K562 (cell line): Measurements from ENCODE around the gene CTDSPL2. TPM values are rescaled to one million over a fixed set of nuclear protein-coding genes. Genes with fewer than 3 reads are reported as not detected.

Experiments
- ETV1 ChIP-seq: fragments of 450-650 bp; conservative IDR thresholded peaks from 2 replicates; pipeline ENCODE4 v1.6.1; 2016; ENCODE audit warnings: missing genetic modification characterization, control low read depth, low read depth, missing compliant biosample characterization
- FOS ChIP-seq: IDR thresholded peaks from 3 replicates; pipeline ENCODE4 v1.6.1; 2011; ENCODE audit not compliant: insufficient read length; ENCODE audit errors: extremely low read depth
- FOXA1 ChIP-seq: fragments of 450-650 bp; IDR thresholded peaks from 2 replicates; pipeline ENCODE4 v1.6.1; 2016; ENCODE audit warnings: mild to moderate bottlenecking, borderline replicate concordance
- FOXK2 ChIP-seq, 2 experiments: fragments of 450-650 bp; IDR thresholded peaks in 1 of 2; conservative IDR thresholded peaks in 1 of 2; 2 replicates each; pipeline ENCODE4 v1.6.1; 2016; ENCODE audit warnings: low read depth in 2 of 2, mild to moderate bottlenecking in 1 of 2
- KDM1A ChIP-seq, 2 experiments: fragments of 450-650 bp; IDR thresholded peaks; 2 replicates each; pipeline ENCODE4 v1.6.1; 2016; ENCODE audit warnings: mild to moderate bottlenecking in 2 of 2
- MED1 ChIP-seq: sonication (generic); formaldehyde crosslinking; IDR thresholded peaks from 2 replicates; pipeline ENCODE4 v1.8.1; 2023; ENCODE audit warnings: missing genetic modification reagents, borderline replicate concordance
- MTA1 ChIP-seq: fragments of 450-650 bp; IDR thresholded peaks from 2 replicates; pipeline ENCODE4 v1.6.1; 2017; ENCODE audit warnings: borderline replicate concordance
- MXD1 ChIP-seq: fragments of 250-450 bp; sonication (Bioruptor Pico); IDR thresholded peaks from 2 replicates; pipeline ENCODE4 v1.8.0; 2021; ENCODE audit warnings: borderline replicate concordance, mild to moderate bottlenecking, moderate library complexity; ENCODE audit not compliant: poor library complexity, severe bottlenecking
- MYNN ChIP-seq, 2 experiments: sonication (generic); formaldehyde crosslinking in 1 of 2; IDR thresholded peaks; 2 replicates each; pipeline versions ENCODE4 v1.5.0 to v1.6.1; 2016 to 2020; ENCODE audit warnings: antibody characterized with exemption in 1 of 2, missing genetic modification reagents in 1 of 2
- NBN ChIP-seq: fragments of 450-650 bp; IDR thresholded peaks from 2 replicates; pipeline ENCODE4 v1.6.1; 2016; ENCODE audit warnings: low read depth, mild to moderate bottlenecking
- NFXL1 ChIP-seq: fragments of 450-650 bp; formaldehyde crosslinking; IDR thresholded peaks from 2 replicates; pipeline ENCODE4 v1.4.0; 2021; ENCODE audit warnings: mild to moderate bottlenecking
- NR2C1 ChIP-seq, 2 experiments: fragments of 450-650 bp; IDR thresholded peaks; 2 replicates each; pipeline ENCODE4 v1.6.1; 2017; ENCODE audit warnings: mild to moderate bottlenecking in 2 of 2, antibody characterized with exemption in 1 of 2, inconsistent platforms in 1 of 2, missing compliant biosample characterization in 1 of 2, missing genetic modification characterization in 1 of 2
- SAP30 ChIP-seq: fragments of 200-600 bp; sonication (generic); IDR thresholded peaks from 2 replicates; pipeline ENCODE4 v1.6.1; 2012; ENCODE audit warnings: borderline replicate concordance, low read depth, mild to moderate bottlenecking, moderate library complexity, low read length, control low read depth, inconsistent platforms; ENCODE audit not compliant: insufficient read depth, poor library complexity, severe bottlenecking
- STAT5A ChIP-seq: IDR thresholded peaks from 2 replicates; pipeline ENCODE4 v1.6.1; 2012; ENCODE audit warnings: low read length, inconsistent platforms, borderline replicate concordance
- TBL1XR1 ChIP-seq, 2 experiments: IDR thresholded peaks; 2 replicates each; pipeline ENCODE4 v1.6.1; 2012; ENCODE audit warnings: improper control_type of control experiment in 2 of 2, low read length in 2 of 2, mild to moderate bottlenecking in 1 of 2
- THRAP3 ChIP-seq: fragments of 450-650 bp; IDR thresholded peaks from 2 replicates; pipeline ENCODE4 v1.6.1; 2016; ENCODE audit warnings: mild to moderate bottlenecking, inconsistent platforms, borderline replicate concordance
- ZNF316 ChIP-seq: fragments of 450-650 bp; IDR thresholded peaks from 2 replicates; pipeline ENCODE4 v1.6.1; 2016
- ZNF354B ChIP-seq: fragments of 250-450 bp; sonication (Bioruptor Pico); IDR thresholded peaks from 2 replicates; pipeline ENCODE4 v1.4.0; 2020
- ZNF740 ChIP-seq, 3 experiments: fragments of 200-800 bp in 1 of 3; sonication (Bioruptor generic) in 1 of 3; sonication (generic) in 1 of 3; formaldehyde crosslinking in 1 of 3; IDR thresholded peaks; 2 replicates each; pipeline versions ENCODE4 v1.6.1 to v1.8.0; 2016 to 2022; ENCODE audit warnings: mild to moderate bottlenecking in 2 of 3, missing compliant biosample characterization in 2 of 3, missing genetic modification characterization in 2 of 3, missing genetic modification reagents in 1 of 3
- ZNF766 ChIP-seq: fragments of 200-800 bp; sonication (Bioruptor generic); conservative IDR thresholded peaks from 2 replicates; pipeline ENCODE4 v1.6.1; 2016; ENCODE audit warnings: missing genetic modification characterization, missing compliant biosample characterization
- polyA plus RNA-seq, 8 experiments: library from polyadenylated mRNA; depleted of rRNA in 4 of 8; stranded (reverse) in 5 of 8; unstranded in 3 of 8; fragments of >200 nt; fragmentation: Nextera tagmentation in 2 of 8; fragmentation: Illumina TruSeq in 1 of 8; extraction: Ambion mirVana in 2 of 8; extraction: Trizol in 1 of 8; gene quantifications; 2 replicates each; pipeline versions ENCODE4 v1.2.1 to v1.2.3, GENCODE V29; 2011 to 2014; ENCODE audit warnings: inconsistent platforms in 1 of 8, missing spikeins in 1 of 8
- total RNA-seq, 7 experiments: library from RNA; depleted of rRNA in 6 of 7; stranded (reverse); fragments of >200 nt in 6 of 7; fragmentation: Illumina TruSeq in 2 of 7; extraction: Trizol in 2 of 7; gene quantifications; 2 replicates each; pipeline versions ENCODE4 v1.2.1 to v1.2.3, GENCODE V29; 2011 to 2021; ENCODE audit warnings: low replicate concordance in 1 of 7
- TF ChIP-seq, protein P1 (sequence below): fragments of 250-450 bp; sonication (Bioruptor Pico); IDR thresholded peaks from 2 replicates; pipeline ENCODE4 v1.9.0; 2021; ENCODE audit warnings: mild to moderate bottlenecking, inconsistent platforms
- TF ChIP-seq, protein P2 (sequence below): sonication (generic); formaldehyde crosslinking; IDR thresholded peaks from 2 replicates; pipeline ENCODE4 v1.8.1; 2023; ENCODE audit warnings: mild to moderate bottlenecking, missing genetic modification reagents

The CTDSPL2 gene
- total and polyA plus RNA-seq, 9 of the 15 experiments (the other 6 are each of a cell fraction or from before 2014, with no cell fraction given): 16.8 to 79.0 (median 53.1) TPM

GRCh38 chr15:44427756-44428724 lies 611 bp downstream of the CTDSPL2 start (continued):
- TF ChIP-seq NR2C1 (IDR thresholded peaks at IDR 0.05) (no peak), NR2C1 (tag; IDR thresholded peaks at IDR 0.05) (no peak), MXD1 (CRISPR knock-in tag) (no peak), MTA1 (no peak), ZNF740 (CRISPR knock-in tag; IDR thresholded peaks at IDR 0.05) (peak; percentile 39; the same call in 1 of the 2 replicates), ZNF740 (tag; IDR thresholded peaks at IDR 0.05) (no peak), NBN (0 out of 2 replicates have a peak, but pooled peaks have one; percentile 10), ZNF354B (CRISPR knock-in tag) (no peak), TBL1XR1 (IDR thresholded peaks at IDR 0.05; ENCODE audit: low read length in 2 of 2) (no peak), THRAP3 (no peak), ZNF316 (no peak), MYNN (IDR thresholded peaks at IDR 0.05) (no peak), MYNN (CRISPR knock-in tag; IDR thresholded peaks at IDR 0.05) (no peak), ZNF766 (CRISPR knock-in tag) (no peak), SAP30 (peak; percentile 49), FOS (no peak), MED1 (no peak), NFXL1 (no peak), KDM1A (IDR thresholded peaks at IDR 0.05) (peak; percentile 86 to 93), FOXK2 (conservative IDR thresholded peaks at IDR 0.05 in 1 of 2, IDR thresholded peaks at IDR 0.05 in 1 of 2; ENCODE audit: low read depth in 2 of 2) (peak; percentile 37 to 44; a peak in 2 of 4 replicates), STAT5A (no peak), FOXA1 (no peak), ETV1 (tag) (no peak)
- TF ChIP-seq, protein P1, sequence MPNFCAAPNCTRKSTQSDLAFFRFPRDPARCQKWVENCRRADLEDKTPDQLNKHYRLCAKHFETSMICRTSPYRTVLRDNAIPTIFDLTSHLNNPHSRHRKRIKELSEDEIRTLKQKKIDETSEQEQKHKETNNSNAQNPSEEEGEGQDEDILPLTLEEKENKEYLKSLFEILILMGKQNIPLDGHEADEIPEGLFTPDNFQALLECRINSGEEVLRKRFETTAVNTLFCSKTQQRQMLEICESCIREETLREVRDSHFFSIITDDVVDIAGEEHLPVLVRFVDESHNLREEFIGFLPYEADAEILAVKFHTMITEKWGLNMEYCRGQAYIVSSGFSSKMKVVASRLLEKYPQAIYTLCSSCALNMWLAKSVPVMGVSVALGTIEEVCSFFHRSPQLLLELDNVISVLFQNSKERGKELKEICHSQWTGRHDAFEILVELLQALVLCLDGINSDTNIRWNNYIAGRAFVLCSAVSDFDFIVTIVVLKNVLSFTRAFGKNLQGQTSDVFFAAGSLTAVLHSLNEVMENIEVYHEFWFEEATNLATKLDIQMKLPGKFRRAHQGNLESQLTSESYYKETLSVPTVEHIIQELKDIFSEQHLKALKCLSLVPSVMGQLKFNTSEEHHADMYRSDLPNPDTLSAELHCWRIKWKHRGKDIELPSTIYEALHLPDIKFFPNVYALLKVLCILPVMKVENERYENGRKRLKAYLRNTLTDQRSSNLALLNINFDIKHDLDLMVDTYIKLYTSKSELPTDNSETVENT (CRISPR knock-in tag): no peak
- TF ChIP-seq, protein P2, sequence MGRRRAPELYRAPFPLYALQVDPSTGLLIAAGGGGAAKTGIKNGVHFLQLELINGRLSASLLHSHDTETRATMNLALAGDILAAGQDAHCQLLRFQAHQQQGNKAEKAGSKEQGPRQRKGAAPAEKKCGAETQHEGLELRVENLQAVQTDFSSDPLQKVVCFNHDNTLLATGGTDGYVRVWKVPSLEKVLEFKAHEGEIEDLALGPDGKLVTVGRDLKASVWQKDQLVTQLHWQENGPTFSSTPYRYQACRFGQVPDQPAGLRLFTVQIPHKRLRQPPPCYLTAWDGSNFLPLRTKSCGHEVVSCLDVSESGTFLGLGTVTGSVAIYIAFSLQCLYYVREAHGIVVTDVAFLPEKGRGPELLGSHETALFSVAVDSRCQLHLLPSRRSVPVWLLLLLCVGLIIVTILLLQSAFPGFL (CRISPR knock-in tag): no peak
